HG02943 (cell line): ENCODE results near the gene TUBGCP3.
"Not testable (repeated sequence)": the region's sequence is repeated elsewhere in the genome, so short reads cannot be mapped to it uniquely, and the experiment has no call there.

Experiments used
- ATAC-seq: cut with Tn5 transposase; IDR thresholded peaks from one replicate; pipeline ENCODE4 v1.9.1; 2021; ENCODE audit warnings: mild to moderate bottlenecking, low read depth, moderate library complexity; ENCODE audit not compliant: unreplicated experiment

Gene TUBGCP3

GRCh38 chr13:112488343-112489050, 99.5 kb downstream of the TUBGCP3 start:
- ATAC-seq, result not testable (repeated sequence)

GRCh38 chr13:112487127-112487517, 100.8 kb downstream of the TUBGCP3 start:
- ATAC-seq, result no peak

- ATAC-seq, result no peak
Observed at GRCh38 chr13:112486386-112487126, 101.4 kb downstream of the TUBGCP3 start.

GRCh38 chr13:112485814-112486213, 102.1 kb downstream of the TUBGCP3 start:
- not testable (repeated sequence) for ATAC-seq

GRCh38 chr13:112483299-112483698, 104.7 kb downstream of the TUBGCP3 start:
- ATAC-seq, result no peak

- ATAC-seq, result no peak
Observed at GRCh38 chr13:112481458-112481857, 106.5 kb downstream of the TUBGCP3 start.

GRCh38 chr13:112479389-112479788, 108.6 kb downstream of the TUBGCP3 start:
- no peak for ATAC-seq

- no peak for ATAC-seq
Observed at GRCh38 chr13:112477070-112477619, 110.8 kb downstream of the TUBGCP3 start.

GRCh38 chr13:112475889-112476288, 112.1 kb downstream of the TUBGCP3 start:
- ATAC-seq, result no peak

- no peak for ATAC-seq
Observed at GRCh38 chr13:112474869-112475268, 113.1 kb downstream of the TUBGCP3 start.

- ATAC-seq, result no peak
Observed at GRCh38 chr13:112473818-112474217, 114.1 kb downstream of the TUBGCP3 start.

- ATAC-seq, result no peak
Observed at GRCh38 chr13:112469071-112469745, 118.7 kb downstream of the TUBGCP3 start.

GRCh38 chr13:112468069-112468468, 119.9 kb downstream of the TUBGCP3 start:
- ATAC-seq, result no peak

GRCh38 chr13:112467236-112467635, 120.7 kb downstream of the TUBGCP3 start:
- no peak for ATAC-seq

- no peak for ATAC-seq
Observed at GRCh38 chr13:112466132-112467058, 121.6 kb downstream of the TUBGCP3 start.

GRCh38 chr13:112465251-112466131, 122.5 kb downstream of the TUBGCP3 start:
- ATAC-seq, result no peak

- ATAC-seq, result no peak
Observed at GRCh38 chr13:112464720-112465119, 123.2 kb downstream of the TUBGCP3 start.

- ATAC-seq, result no peak
Observed at GRCh38 chr13:112462408-112462807, 125.5 kb downstream of the TUBGCP3 start.

GRCh38 chr13:112457485-112457884, 130.5 kb downstream of the TUBGCP3 start:
- no peak for ATAC-seq
